ENCODE measurements around the gene PDK2.
"Not testable (repeated sequence)": the region's sequence is repeated elsewhere in the genome, so short reads cannot be mapped to it uniquely, and the experiment has no call there.

Gene PDK2

DNA sequence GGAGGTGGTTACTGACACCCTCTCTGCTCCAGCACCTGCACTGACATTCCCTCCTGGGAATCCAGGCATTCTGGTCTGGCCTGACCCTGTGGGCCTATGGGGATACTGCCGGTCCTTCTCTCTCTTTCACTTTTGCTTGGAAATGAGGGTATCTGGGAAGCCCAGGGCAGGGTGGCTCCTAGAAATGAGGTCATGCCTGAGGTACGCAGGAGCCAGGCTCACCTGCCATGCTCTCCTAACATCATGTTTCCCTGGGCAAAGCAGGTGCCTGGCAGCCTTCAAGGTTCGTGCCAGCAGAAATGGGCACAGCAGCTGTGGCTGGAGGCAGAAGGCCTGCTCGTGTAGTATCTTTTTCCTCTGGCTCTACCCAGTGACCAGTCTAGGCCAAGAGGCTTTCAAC, 35.9 kb upstream of the PDK2 start:
- DNase-seq = no peak

DNA sequence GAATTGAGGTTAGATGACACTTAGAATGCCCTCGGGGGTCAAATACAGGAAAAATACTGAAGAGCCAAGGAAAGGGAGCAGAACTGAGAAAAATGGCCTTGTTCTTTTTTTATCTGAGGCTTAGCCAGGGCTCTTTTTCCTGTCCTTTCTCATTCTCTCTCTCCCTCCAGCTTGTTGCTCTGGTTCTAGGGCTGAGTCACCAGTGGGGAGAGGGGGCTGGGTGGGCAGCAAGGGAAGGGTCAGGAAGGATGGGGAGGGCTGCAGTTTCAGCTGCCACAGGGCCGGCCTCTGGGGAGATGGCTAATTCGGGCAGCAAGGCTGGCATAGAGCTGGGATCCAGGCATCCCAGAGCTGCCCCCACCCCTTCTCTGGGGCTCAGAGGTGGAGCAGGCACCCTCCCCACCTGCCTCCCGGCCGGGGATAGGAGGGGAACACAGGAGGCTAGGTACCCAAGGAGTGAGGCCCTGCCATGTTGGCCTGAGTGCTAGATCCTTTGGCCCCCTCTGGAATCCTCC, 35.3 kb upstream of the PDK2 start:
- no peak for DNase-seq

DNA sequence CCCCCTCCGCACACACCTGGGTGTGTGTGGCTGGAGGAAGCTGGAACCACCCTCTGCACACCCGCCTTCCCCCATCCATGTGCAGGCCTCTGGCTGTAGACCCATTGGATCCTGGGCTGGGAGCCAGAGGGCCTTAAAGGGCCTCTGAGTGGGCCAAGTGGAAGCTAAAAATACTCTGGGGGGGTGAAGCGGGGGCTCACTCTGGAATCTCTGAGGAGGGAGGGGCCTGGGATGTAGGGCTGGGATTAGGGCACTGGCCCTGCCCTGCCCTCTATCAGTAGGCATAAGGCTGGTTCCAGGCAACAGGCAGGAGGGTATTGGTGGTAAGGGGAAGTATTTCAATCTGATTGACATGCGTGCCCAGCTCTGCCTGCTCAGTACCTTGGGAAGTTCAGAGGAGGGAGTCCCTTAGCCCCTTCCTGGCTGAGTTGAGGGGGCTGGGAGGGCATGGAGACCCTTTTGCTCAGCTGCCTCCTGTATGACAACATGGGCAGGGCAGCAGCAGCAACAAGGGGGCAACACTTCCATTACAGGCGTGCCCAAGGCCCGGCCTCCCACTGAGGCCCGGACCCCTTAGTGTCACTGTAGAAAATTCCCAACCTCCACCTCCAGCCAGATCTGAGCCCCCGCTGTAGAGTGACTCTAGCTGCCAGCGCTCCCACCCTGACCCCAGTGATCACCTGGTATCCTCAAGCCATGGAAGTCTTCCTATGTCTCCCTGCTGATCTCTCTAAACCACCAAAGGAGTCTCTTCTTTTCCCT, 34.0 kb upstream of the PDK2 start:
- no peak for DNase-seq

DNA sequence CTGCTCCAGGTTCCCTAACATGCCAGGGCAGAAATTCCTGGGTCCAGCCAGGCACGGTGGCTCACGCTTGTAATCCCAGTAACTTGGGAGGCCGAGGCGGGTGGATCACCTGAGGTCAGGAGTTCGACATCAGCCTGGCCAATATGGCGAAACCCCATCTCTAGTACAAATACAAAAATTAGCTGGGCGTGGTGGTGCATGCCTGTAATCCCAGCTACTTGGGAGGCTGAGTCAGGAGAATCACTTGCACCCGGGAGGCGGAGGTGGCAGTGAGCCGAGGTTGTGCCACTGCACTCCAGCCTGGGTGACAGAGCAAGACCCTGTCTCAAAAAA, 33.5 kb upstream of the PDK2 start:
- DNase-seq = not testable (repeated sequence)

DNA sequence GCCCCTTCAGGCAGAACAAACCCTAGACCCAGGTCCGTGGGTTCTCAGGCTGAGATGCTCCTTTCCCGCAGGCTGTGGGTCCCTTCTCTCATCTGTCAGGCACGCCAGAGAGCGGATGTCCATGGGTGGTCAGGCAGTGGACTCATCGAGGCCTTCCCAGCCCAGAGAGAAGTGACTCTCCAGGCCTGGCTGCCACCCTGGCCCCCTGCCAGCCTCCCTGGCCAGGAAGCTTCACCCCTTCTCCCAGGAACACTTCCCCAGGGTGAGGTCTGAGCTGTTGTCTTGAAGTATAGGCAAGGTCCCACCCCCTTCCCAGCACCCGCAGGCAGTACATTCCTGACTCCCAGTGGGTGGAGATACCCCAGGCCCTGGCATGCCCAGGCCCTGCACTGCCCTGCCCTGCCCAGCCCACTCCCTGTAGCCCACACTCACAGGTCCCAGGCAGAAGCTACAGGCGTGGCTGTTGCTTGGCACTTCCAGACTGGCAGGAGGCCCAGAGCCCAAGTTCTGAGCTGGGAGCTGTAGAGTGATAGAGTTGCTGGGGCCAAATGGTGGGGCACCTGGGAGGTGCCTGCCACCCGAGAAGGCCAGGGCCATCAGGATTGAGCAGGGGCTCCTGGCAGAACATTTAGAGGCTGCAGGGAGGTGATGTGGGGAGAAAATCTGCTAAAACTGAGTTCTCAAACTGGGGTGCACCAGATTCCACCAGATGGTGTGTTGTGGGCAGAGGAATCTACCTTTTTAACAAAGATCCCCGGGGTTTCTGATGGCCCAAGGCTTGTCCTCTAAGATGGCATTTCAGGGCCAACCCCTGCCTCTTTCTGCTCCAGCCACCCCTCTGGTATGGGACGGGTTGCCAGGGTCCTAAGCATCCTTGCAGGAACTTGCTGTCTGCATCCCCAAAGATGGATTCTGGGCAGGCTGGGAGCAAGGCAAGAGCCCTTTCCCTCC, 32.6 kb upstream of the PDK2 start:
- DNase-seq = no peak

DNA sequence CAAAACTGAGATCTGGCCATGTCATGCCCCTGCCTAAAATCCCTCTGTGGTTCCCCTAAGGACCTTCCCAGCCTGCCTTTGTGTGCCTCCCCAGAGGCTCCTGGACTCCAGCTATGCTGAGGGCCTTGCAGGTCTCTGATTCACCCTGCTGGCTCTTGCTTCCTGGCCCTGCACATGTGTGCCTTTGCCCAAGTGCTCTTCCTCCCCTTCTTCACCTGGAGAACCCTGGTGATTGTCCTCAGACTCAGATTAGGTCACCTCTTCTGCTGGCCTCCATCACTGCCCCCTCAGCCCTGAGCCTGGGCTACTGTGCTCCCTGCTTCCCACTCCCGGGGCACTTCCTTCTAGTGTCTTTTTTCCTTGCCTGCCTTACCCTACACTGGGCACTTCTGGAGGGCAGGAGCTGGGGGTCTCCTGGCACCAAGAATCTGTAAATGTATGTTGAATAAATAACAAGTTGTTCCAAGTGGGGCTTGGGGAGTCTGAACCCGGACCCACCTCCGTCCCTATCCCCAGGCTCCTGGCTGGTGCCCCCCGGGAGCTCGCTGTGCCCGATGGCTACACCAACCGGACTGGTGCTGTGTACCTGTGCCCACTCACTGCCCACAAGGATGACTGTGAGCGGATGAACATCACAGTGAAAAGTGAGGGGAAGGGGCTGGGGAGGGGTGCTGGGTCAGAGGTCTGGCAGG, 31.4 kb upstream of the PDK2 start:
- no peak for DNase-seq

DNA sequence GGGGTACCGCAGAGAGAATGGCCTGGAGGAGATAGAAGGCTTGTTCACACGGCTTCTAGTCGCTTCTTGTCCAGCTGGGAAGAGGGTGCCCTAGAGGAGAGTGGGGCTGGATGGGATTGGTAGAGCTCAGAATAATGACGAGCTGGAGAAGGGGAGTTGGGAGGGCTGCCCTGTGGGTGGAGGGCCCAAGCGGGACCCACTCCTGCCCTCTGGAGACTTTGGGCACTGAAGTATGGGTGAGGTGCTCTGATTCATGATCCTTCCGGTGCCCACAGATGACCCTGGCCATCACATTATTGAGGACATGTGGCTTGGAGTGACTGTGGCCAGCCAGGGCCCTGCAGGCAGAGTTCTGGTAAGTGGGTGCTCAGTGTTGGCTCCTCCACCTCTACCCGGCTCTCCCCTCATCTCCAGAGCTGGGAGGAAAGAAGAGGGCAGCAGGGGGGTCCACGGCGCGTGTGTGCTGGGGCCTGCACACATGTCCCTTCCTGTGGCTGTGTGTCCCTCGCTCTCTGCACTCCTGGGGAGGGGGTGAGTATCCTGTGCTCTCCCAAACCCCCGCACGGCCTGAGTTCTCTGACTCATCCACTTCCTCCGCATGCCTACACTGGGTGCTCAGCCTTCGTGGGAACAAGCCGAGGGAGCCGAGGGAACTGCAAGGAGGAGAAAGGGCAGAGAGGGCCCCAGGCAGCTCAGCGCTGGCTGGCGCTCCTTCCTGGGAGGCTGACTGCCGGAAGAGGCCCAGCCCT, 30.7 kb upstream of the PDK2 start:
- no peak for DNase-seq

DNA sequence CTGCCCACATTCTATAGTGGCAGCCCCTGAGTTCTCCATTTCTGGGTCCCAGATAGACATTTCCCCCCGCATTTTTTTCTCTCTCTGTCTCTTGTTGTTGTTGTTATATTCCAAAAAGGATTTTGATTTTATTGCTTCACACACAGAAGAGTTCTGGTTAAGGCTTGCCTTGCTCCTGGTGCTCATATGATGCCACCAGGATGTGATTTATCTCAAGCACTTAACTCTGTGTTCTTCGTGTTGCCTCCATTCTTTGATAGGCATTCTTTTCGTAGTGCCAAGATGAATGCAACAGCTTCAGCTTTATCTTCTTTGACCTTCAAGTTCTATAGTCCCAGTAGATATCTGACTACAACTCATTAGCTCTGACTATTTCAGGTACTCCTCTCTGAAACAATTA, 30.1 kb upstream of the PDK2 start:
- DNase-seq = no peak

DNA sequence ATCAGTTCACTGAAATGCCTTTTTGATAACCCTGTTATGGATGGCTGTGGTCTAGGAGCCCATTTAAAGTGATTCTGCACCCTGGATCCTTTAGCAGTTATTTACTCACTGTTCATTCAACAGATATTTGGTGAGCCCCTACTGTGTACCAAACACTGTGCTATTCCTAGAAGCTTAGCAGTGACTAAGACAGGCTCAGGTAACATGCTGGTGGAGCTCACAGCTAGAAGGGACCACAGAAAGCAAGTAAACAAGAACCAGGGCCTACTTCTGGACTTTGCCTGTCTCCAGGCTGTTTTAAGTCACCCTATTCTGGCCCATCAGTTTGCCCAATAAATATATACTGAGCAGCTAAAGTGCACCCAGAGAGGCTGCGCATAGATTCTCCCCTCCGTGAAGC, 28.2 kb upstream of the PDK2 start:
- no peak for DNase-seq

DNA sequence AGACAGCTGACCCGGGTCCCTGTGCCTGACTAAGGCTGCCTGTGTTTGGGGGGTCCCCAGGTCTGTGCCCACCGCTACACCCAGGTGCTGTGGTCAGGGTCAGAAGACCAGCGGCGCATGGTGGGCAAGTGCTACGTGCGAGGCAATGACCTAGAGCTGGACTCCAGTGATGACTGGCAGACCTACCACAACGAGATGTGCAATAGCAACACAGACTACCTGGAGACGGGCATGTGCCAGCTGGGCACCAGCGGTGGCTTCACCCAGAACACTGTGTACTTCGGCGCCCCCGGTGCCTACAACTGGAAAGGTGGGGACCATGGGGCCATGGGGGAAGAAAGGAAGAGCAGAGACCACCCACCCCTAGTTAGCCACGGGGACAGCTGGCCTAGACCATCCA, 27.2 kb upstream of the PDK2 start:
- DNase-seq = no peak

DNA sequence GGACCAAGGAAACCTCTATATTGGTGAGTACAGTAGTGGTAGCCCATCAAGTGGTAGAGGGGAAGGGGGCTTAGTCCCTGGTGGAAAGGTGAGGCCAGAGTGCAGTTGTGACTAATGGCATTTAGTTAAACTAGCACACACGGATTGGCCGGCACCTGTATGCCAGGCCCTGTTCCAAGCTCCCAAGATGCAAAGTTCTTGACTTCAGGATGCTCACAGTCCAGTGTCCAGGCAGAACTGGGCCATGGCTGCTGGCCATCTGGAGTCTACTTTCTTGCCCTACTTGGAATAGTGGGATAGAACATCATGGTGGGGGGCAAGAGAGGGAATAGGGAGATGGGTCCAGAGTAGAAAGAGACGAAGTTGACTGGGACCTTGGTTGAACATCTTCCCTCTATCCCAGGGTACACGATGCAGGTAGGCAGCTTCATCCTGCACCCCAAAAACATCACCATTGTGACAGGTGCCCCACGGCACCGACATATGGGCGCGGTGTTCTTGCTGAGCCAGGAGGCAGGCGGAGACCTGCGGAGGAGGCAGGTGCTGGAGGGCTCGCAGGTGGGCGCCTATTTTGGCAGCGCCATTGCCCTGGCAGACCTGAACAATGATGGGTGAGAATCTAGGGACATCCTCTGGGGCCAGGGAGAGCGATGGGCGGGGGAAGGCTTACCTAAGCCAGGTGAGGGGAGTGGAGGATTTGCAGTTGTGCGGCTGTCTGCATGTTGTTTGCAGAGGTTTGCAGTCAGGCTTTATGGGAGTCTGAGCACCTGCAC, 24.1 kb upstream of the PDK2 start:
- no peak for DNase-seq

DNA sequence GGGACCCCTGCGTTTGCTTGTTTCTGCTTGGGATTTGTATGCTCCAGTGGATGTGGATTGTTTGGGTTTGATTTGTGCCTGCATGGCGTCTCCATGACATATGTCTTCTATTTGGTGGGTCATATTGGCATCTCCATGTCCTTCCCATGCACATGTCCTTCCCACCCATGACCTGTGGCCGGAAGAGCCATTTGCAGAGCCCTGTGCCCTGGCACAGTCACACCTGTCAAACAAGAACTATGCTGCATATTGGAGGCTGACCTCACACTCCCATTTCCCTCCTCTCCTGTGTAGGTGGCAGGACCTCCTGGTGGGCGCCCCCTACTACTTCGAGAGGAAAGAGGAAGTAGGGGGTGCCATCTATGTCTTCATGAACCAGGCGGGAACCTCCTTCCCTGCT, 23.5 kb upstream of the PDK2 start:
- no peak for DNase-seq

DNA sequence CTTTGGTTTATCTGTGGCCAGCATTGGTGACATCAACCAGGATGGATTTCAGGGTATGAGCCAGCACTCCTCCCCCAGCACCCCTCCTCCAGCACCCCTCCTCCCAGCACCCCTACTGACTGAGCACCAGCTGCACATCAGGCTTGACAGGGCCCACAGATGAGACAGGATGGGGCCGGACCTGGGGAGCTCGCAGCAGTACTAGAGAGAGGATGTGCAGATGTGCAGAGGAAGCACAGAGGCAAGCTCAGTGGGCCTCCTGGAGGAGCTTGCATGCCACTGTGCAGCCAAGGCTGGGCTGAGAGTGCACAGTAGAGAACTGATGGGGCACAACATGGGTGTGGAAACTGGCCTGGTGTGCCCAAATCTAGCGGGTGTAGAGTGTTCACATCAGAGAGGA, 23.0 kb upstream of the PDK2 start:
- DNase-seq = no peak

DNA sequence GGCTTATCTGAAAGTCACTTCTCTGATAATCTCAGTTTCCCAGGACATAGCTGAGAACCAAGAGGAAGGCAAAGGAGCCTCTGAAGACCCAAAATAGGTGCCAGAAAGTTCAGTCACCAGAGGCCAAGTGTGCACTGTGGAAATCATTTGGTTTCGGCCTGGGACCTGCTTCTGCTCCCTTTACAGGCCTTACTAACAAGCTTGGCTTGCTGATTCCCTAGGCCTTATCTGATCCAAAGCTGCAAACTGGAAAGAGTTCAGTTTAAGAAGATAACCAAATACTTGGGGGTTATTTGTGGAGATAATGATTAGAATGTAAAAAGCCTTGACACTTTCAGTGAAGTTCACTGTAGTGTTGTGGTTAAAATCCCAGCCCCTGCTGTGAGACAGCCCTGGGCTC, 22.2 kb upstream of the PDK2 start:
- DNase-seq = no peak

DNA sequence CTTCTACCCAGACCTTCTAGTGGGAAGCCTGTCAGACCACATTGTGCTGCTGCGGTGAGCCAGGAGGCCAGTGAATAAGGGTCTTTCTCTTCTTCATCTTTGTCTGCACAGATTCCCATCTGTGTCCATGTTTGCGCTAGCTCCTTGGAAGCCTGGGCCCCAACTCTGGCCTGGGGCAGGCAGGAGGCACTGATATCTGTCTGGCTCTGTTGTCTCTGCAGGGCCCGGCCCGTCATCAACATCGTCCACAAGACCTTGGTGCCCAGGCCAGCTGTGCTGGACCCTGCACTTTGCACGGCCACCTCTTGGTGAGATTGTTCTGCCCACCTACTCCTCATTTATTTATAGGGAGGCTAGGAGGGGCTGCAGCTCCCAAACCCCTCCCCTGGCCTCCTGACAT, 20.9 kb upstream of the PDK2 start:
- no peak for DNase-seq

DNA sequence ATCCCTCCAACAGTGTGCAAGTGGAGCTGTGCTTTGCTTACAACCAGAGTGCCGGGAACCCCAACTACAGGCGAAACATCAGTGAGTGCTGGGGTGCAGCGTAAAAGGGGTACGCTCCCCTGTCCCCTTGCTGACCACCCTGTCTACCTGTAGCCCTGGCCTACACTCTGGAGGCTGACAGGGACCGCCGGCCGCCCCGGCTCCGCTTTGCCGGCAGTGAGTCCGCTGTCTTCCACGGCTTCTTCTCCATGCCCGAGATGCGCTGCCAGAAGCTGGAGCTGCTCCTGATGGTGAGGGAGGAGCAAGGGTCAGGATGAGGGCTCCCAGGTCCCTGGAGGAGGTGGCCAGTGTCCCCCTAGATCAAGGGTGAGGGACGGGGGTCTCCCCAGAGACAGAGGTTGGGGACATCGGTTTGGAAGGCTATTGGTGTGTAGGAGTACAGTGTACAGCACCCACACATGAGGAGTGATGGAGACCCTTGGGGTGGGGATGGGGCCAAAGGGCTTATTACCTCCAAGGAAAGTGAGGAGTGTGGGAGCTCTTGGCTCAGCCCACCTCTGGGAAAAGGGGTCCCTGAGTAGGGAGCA, 19.6 kb upstream of the PDK2 start:
- no peak for DNase-seq

DNA sequence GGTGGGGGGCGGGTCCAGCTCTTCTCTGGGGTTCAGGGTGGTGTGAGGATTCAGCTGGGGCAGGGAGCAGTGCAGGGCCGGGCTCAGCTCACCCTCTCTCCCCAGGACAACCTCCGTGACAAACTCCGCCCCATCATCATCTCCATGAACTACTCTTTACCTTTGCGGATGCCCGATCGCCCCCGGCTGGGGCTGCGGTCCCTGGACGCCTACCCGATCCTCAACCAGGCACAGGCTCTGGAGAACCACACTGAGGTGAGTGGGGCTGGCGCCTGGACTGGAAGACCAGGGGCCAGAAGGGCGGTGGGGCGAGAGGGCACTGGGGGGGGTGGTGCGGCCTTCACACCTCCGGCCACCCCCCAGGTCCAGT, 18.9 kb upstream of the PDK2 start:
- DNase-seq = no peak

DNA sequence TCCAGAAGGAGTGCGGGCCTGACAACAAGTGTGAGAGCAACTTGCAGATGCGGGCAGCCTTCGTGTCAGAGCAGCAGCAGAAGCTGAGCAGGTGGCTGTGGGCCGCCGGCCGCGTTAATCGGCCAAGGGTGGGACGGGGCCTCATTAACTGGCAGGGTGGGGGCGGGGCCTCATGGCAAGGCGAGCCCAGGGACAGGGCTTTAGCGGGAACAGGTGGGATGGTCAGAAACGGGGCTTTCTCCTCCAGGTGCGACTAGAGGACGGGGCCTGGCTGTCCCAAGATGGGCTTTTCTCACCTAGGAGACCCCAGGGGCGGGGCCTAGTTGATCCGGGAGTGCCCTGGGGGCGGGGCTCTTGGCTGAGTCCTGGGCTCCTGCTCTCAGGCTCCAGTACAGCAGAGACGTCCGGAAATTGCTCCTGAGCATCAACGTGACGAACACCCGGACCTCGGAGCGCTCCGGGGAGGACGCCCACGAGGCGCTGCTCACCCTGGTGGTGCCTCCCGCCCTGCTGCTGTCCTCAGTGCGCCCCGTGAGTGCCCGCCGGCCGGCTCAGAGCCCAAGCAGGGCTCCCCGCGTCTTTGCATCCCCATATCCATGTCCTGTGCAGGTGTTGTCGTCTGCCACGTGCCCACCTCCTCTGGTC, 18.4 kb upstream of the PDK2 start:
- DNase-seq = no peak

DNA sequence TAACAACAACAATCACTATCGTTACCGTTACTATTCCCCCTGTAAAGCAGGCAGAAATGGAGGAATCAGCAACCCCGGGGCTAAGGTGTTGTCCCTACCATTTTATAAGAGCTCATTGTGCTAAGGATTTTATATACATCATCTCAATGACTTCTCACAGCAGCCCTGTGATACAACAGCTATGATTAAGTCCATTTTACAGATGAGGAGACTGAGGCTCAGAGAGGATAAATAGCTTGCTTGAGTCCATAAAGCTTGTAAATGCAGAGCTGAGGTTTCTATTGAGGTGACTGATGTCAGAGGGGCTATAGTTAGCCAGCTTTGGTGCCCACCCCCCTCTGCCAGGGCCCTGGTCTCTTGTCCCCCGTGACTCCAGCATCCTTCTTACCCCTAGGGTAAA, 16.7 kb upstream of the PDK2 start:
- DNase-seq = no peak

DNA sequence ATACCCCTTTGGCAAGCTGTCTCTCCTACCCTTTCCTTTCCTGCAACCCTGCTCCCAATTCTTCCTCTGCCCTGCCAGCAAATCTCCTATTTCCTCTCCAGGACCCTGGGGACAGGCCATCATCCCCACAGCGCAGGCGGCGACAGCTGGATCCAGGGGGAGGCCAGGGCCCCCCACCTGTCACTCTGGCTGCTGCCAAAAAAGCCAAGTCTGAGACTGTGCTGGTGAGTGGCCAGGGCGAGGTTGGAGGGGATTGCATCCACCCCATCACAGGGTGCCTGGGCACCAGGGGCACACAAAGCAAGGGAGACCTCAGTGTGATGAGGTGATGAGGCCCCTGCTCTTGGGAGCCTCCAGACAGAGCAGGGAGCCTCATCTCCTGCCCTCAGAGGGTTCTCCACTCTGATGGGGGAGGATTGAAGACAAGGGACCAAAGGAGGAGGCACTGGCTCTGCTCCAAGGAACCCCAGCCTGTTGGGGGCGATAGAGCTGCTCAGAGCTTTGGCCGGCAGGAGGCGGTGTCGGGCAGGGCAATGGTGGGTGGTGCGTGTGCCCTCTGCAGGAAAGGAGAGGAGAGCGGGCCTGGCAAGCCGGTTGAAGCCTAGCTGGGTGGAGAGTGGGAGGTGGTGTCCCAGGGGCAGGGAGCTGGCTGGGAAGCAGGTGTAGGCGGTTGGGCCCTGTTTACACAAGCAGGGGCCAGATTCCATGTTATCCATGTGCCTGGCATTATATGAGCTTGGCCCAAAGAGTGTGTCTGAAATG, 15.6 kb upstream of the PDK2 start:
- DNase-seq = no peak
